Left ventricle myocardium inferior (tissue), 1 donor: Measurements from ENCODE around the gene ARHGAP24. TPM values are rescaled to one million over a fixed set of nuclear protein-coding genes. Genes with fewer than 3 reads are reported as not detected.
"Not testable (repeated sequence)": the region's sequence is repeated elsewhere in the genome, so short reads cannot be mapped to it uniquely, and the experiment has no call there.

Experiments used
- DNase-seq: peaks from one replicate; pipeline ENCODE4 v3.0.0-alpha.2; 2020
- H3K27ac ChIP-seq: fragments of 200-600 bp; replicated peaks from 2 replicates; pipeline ENCODE4 v1.8.0; 2021
- H3K27me3 ChIP-seq: fragments of 200-600 bp; 2 replicates; pipeline ENCODE4 v1.8.0; 2021; ENCODE audit warnings: low read depth
- H3K36me3 ChIP-seq: fragments of 200-600 bp; 2 replicates; pipeline ENCODE4 v1.8.0; 2021
- H3K4me1 ChIP-seq: fragments of 200-600 bp; 2 replicates; pipeline ENCODE4 v1.8.0; 2021
- H3K4me3 ChIP-seq: fragments of 200-600 bp; 2 replicates; pipeline ENCODE4 v1.8.0; 2021; ENCODE audit warnings: mild to moderate bottlenecking, moderate library complexity
- H3K9me3 ChIP-seq: fragments of 200-600 bp; replicated peaks from 2 replicates; pipeline ENCODE4 v1.8.0; 2021
- intact Hi-C: fragments of 100-400 bp; cut with micrococcal nuclease; formaldehyde crosslinking; loops from one replicate; pipeline ENCODE4 v1.11.0; 2022
- total RNA-seq: library from RNA; stranded (reverse); fragmentation: NEBNext Ultra II Directional; extraction: Animal tissue kit (Norgen Biotek cat#: 25700); gene quantifications from one replicate; pipeline ENCODE4 v1.2.1, GENCODE V29; 2021
- TF ChIP-seq, protein P1 (sequence below): fragments of 200-600 bp; IDR thresholded peaks from 2 replicates; pipeline ENCODE4 v1.8.0; 2021; ENCODE audit warnings: antibody characterized with exemption, mild to moderate bottlenecking, borderline replicate concordance
- donor health status: DM: no; HTN: yes; CAD: no; lungs with severe emphysema.

The ARHGAP24 gene
- total RNA-seq, 1 donor from 2014 or later: 13.7 TPM

DNA sequence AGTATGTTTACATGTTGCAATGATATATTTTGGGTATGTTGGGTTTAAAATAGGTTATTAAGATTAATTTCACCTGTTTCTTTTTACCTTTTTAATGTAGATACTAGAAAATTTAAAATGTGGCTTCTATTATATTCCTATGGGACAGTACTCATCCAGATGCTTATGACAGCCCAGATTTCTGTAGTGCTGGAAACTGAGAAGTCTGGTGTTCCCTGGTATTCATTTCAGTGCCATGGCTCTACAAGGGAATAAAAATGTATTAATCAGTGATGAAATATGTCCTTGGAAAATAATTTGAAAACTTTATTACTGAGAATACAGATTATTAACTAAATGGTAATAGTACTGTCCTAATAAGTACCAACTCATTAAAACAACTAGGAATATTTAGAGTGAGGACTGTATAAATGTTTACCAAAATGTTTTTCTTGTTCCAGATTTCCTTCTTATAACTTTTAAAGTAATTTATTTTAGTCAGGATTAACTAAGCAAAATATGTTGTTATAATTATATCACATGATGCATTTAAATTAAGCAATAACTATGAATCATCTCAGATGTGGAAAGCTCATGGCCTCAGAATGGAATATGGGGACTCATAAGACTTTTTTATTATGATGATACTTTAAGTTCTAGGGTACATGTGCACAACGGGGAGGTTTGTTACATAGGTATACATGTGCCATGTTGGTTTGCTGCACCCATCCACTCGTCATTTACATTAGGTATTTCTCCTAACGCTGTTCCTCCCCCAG, 25.3 kb downstream of the ARHGAP24 start:
- Histone ChIP-seq H3K36me3 (no peaks in the 10 kb centered on the region), H3K4me1 (peaks cover 40% of the 10 kb centered on the region), H3K9me3 (peaks cover 8% of the 10 kb centered on the region), H3K4me3 (no peak overlapping the region), H3K27ac (no peak overlapping the region), H3K27me3 (no peaks in the 10 kb centered on the region)
- no peak for DNase-seq
- intact Hi-C loops: no loop called here
- TF ChIP-seq, protein P1, sequence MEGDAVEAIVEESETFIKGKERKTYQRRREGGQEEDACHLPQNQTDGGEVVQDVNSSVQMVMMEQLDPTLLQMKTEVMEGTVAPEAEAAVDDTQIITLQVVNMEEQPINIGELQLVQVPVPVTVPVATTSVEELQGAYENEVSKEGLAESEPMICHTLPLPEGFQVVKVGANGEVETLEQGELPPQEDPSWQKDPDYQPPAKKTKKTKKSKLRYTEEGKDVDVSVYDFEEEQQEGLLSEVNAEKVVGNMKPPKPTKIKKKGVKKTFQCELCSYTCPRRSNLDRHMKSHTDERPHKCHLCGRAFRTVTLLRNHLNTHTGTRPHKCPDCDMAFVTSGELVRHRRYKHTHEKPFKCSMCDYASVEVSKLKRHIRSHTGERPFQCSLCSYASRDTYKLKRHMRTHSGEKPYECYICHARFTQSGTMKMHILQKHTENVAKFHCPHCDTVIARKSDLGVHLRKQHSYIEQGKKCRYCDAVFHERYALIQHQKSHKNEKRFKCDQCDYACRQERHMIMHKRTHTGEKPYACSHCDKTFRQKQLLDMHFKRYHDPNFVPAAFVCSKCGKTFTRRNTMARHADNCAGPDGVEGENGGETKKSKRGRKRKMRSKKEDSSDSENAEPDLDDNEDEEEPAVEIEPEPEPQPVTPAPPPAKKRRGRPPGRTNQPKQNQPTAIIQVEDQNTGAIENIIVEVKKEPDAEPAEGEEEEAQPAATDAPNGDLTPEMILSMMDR: no peak

DNA sequence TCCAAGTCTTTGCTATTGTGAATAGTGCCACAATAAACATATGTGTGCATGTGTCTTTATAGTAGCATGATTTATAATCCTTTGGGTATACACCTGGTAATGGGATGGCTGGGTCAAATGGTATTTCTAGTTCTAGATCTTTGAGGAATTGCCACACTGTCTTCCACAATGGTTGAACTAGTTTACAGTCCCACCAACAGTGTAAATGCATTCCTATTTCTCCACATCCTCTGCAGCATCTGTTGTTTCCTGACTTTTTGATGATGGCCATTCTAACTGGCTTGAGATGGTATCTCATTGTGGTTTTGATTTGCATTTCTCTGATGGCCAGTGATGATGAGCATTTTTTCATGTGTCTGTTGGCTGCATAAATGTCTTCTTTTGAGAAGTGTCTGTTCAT, 26.2 kb downstream of the ARHGAP24 start:
- H3K9me3 ChIP-seq, DNase-seq, H3K27me3 ChIP-seq, H3K27ac ChIP-seq, H3K4me3 ChIP-seq, H3K36me3 ChIP-seq, intact Hi-C loops: not testable (repeated sequence)
- H3K4me1 ChIP-seq: peaks cover 33% of the 10 kb centered on the region

DNA sequence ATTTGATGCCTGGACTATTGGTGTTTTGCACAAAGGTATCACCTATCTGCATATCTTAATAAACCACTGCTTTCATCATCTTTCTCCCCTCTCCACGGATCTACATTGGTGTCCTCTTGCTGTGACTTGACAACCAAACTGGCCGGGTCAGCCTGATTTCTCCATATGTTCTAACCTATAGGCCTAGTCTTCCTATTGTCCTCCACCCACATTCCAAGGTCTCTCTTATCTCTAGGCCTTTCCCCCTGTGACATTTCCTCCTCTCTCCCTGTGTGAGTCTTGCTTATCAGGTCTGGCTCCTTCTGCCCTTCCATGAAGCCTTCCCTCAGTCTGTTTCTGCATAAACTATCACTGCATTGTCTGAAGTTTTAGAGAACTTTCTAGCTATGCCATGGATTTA, 33.7 kb downstream of the ARHGAP24 start:
- no peak overlapping the region for H3K4me3 ChIP-seq
- TF ChIP-seq, protein P1: no peak
- H3K27ac ChIP-seq: no peak overlapping the region
- no peaks in the 10 kb centered on the region for H3K27me3 ChIP-seq
- intact Hi-C loops: no loop called here
- H3K36me3 ChIP-seq: peaks cover 6% of the 10 kb centered on the region
- peaks cover 26% of the 10 kb centered on the region for H3K4me1 ChIP-seq
- H3K9me3 ChIP-seq: peaks cover 8% of the 10 kb centered on the region
- no peak for DNase-seq

DNA sequence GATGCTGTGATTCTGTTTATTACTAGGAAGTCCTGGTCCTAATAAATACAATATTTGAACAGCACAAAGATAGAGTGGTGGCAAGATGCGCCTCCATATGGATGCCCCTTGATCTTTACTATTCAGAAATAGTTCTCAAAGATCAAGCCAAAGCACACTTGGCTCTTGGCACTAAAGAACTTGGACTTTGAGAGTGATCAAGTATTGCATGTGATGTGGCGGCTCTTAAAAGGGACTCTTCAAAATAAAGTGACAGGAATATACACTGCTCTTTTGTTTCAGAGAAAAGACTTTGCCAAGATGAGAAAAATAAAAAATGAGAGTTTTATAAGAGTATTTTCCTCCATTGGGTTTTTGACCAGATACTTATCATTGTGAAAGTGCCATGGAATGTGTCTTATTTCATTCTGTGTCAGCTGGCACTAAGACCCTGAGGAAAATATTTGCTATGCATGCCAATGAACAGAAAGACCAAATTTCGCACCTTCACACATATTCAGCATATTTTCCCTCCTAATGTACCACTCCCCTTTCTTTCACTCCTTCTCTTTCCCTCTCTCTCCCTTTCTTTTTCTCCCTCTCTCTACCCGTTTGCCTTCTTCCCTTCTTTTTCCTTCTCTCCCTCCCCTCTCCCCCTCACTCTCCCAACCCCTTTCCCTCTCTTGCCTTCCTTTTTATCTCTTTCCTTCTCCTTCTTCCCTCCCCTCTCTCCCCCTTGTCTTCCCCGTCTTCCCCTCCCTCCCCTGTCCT, 35.1 kb downstream of the ARHGAP24 start:
- Histone ChIP-seq H3K4me3 (no peak overlapping the region), H3K27me3 (no peaks in the 10 kb centered on the region), H3K36me3 (peaks cover 6% of the 10 kb centered on the region), H3K4me1 (peaks cover 40% of the 10 kb centered on the region), H3K27ac (no peak overlapping the region), H3K9me3 (no peaks in the 10 kb centered on the region)
- intact Hi-C loops: no loop called here
- no peak for DNase-seq
- TF ChIP-seq, protein P1: no peak

DNA sequence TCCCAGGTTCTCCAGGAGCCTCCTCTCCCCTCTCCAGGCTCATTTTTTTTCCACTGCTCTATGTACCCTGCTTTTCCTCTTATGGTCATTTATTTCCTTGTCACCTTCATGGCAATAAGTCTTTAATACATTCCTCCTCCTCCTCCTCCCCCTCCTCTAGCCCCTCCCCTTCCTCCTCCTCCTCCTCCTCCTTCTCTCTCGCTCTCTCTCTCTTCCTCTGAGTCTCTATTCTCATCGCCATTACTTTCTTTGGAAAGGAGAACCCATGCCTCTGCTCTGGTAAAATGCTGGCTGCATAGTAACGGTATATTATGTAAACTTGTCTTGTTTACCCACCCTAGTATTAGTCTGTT, 35.7 kb downstream of the ARHGAP24 start:
- DNase-seq: no peak
- no peaks in the 10 kb centered on the region for H3K27me3 ChIP-seq
- peaks cover 43% of the 10 kb centered on the region for H3K4me1 ChIP-seq
- TF ChIP-seq, protein P1: no peak
- H3K9me3 ChIP-seq: no peaks in the 10 kb centered on the region
- no peak overlapping the region for H3K4me3 ChIP-seq
- no peak overlapping the region for H3K27ac ChIP-seq
- intact Hi-C loops: no loop called here
- peaks cover 6% of the 10 kb centered on the region for H3K36me3 ChIP-seq
